HepG2 (cell line): ENCODE data around the gene RTP2. TPM values are rescaled to one million over a fixed set of nuclear protein-coding genes. Genes with fewer than 3 reads are reported as not detected.

Experiments used
- BCLAF1 ChIP-seq: fragments of 450-650 bp; IDR thresholded peaks from 2 replicates; pipeline ENCODE4 v1.6.1; 2017; ENCODE audit warnings: mild to moderate bottlenecking
- BRD4 ChIP-seq: sonication (generic); formaldehyde crosslinking; IDR thresholded peaks from 2 replicates; pipeline ENCODE4 v1.4.0; 2020; ENCODE audit warnings: missing genetic modification reagents
- CREB3 ChIP-seq: sonication (generic); formaldehyde crosslinking; IDR thresholded peaks from 2 replicates; pipeline ENCODE4 v1.5.0; 2020; ENCODE audit warnings: missing genetic modification reagents
- GATAD2A ChIP-seq: IDR thresholded peaks from 2 replicates; pipeline ENCODE4 v1.6.1; 2016
- GRHL1 ChIP-seq: sonication (generic); formaldehyde crosslinking; conservative IDR thresholded peaks from 2 replicates; pipeline ENCODE4 v1.8.0; 2022; ENCODE audit warnings: missing genetic modification reagents
- KDM6A ChIP-seq: IDR thresholded peaks from 2 replicates; pipeline ENCODE4 v1.6.1; 2016; ENCODE audit warnings: low read depth
- LBX2 ChIP-seq: sonication (generic); formaldehyde crosslinking; IDR thresholded peaks from 2 replicates; pipeline ENCODE4 v1.5.0; 2020; ENCODE audit warnings: missing genetic modification reagents, mild to moderate bottlenecking, borderline replicate concordance
- MAF1 ChIP-seq: sonication (generic); formaldehyde crosslinking; IDR thresholded peaks from 2 replicates; pipeline ENCODE4 v1.5.0; 2020; ENCODE audit warnings: missing genetic modification reagents, borderline replicate concordance
- SMAD9 ChIP-seq: sonication (generic); formaldehyde crosslinking; IDR thresholded peaks from 2 replicates; pipeline ENCODE4 v1.5.1; 2020; ENCODE audit warnings: mild to moderate bottlenecking, missing genetic modification reagents
- ZBTB40 ChIP-seq, 2 experiments: fragments of 450-650 bp in 1 of 2; sonication (generic) in 1 of 2; formaldehyde crosslinking in 1 of 2; IDR thresholded peaks; 2 replicates each; pipeline versions ENCODE4 v1.6.1 to v1.8.0; 2016 to 2022; ENCODE audit warnings: antibody characterized with exemption in 1 of 2, mild to moderate bottlenecking in 1 of 2, missing genetic modification reagents in 1 of 2
- polyA plus RNA-seq, 8 experiments: library from polyadenylated mRNA; depleted of rRNA in 3 of 8; stranded (reverse) in 7 of 8; unstranded in 1 of 8; fragments of >200 nt; fragmentation: Illumina TruSeq in 4 of 8; extraction: Trizol in 4 of 8; gene quantifications; 2 replicates each; pipeline versions ENCODE4 v1.2.1 to v1.2.3, GENCODE V29; 2011 to 2016; ENCODE audit warnings: low read depth in 4 of 8, missing spikeins in 1 of 8, mixed read lengths in 1 of 8; ENCODE audit not compliant: insufficient read depth in 1 of 8
- total RNA-seq, 5 experiments: library from RNA; depleted of rRNA; stranded (reverse); fragments of >200 nt; fragmentation: Illumina TruSeq; extraction: Trizol; gene quantifications; 2 replicates each; pipeline ENCODE4 v1.2.3, GENCODE V29; 2016; ENCODE audit warnings: low read depth in 1 of 5

Gene RTP2
- total and polyA plus RNA-seq, 2 of the 13 experiments (the other 11 are each of a cell fraction or from before 2014, with no cell fraction given) = not detected

- TF ChIP-seq ZBTB40 (IDR thresholded peaks at IDR 0.05) (no peak), ZBTB40 (CRISPR knock-in tag; IDR thresholded peaks at IDR 0.05) (peak; percentile 70; the same call in 1 of the 2 replicates), LBX2 (CRISPR knock-in tag) (no peak), KDM6A (CRISPR knock-in tag) (peak; percentile 59), BRD4 (peak; percentile 74; the same call in 1 of the 2 replicates), MAF1 (CRISPR knock-in tag) (no peak), GRHL1 (CRISPR knock-in tag) (no peak), SMAD9 (CRISPR knock-in tag) (no peak), GATAD2A (peak; percentile 91), CREB3 (peak; percentile 32; the same call in 1 of the 2 replicates), BCLAF1 (no peak)
Measured at GRCh38 chr3:187719628-187720336, 17.4 kb upstream of the RTP2 start (continued).
